Neutrophil (primary cell): ENCODE results near the gene GRM5.

Experiments used
- H3K27ac ChIP-seq: fragments of 200-600 bp; sonication (generic); 2 replicates; pipeline ENCODE4 v1.5.1; 2016; ENCODE audit warnings: mild to moderate bottlenecking, moderate library complexity
- H3K27me3 ChIP-seq: fragments of 200-600 bp; sonication (generic); 2 replicates; pipeline ENCODE4 v1.6.0; 2016; ENCODE audit warnings: mild to moderate bottlenecking
- H3K36me3 ChIP-seq: fragments of 200-600 bp; sonication (generic); 2 replicates; pipeline ENCODE4 v1.5.1; 2017
- H3K4me1 ChIP-seq, 2 experiments: fragments of 200-600 bp in 1 of 2; sonication (generic) in 1 of 2; 1 replicate in 1 of 2; 2 replicates in 1 of 2; pipeline versions ENCODE4 v1.5.1 to v1.6.1; 2013 to 2016; ENCODE audit warnings: low read depth in 1 of 2, low read length in 1 of 2, mild to moderate bottlenecking in 1 of 2, moderate library complexity in 1 of 2; ENCODE audit not compliant: control insufficient read depth in 1 of 2, insufficient read depth in 1 of 2
- H3K4me3 ChIP-seq, 2 experiments: fragments of 200-600 bp in 1 of 2; sonication (generic) in 1 of 2; 1 replicate in 1 of 2; 2 replicates in 1 of 2; pipeline ENCODE4 v1.5.1; 2013 to 2016; ENCODE audit warnings: low read depth in 1 of 2, low read length in 1 of 2, mild to moderate bottlenecking in 1 of 2, moderate library complexity in 1 of 2
- H3K9me3 ChIP-seq: fragments of 200-600 bp; sonication (generic); 2 replicates; pipeline ENCODE4 v1.5.1; 2016
- TF ChIP-seq, protein P1 (sequence below): fragments of 200-600 bp; sonication (generic); IDR thresholded peaks from 2 replicates; pipeline ENCODE4 v1.5.1; 2016; ENCODE audit warnings: antibody characterized with exemption

The GRM5 gene

DNA sequence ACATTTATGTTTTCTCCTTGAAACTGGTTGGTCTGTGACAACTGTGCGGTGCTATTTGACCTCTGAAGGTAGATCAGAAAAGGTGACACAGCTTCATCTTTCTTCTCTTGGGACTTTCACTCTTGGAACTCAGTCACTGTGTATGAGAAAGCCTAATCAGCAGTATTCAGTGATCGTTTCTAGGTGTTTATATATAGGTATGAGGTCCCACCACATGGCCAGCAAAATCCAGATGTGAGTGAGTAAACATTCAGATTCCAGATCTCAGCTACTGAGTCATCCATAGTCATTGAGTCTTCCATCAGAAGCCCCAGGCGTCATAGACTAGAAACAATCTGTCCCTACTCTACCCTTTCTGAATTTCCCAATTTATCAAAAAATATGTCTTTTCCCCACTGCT, 610.9 kb downstream of the GRM5 start:
- Histone ChIP-seq H3K27ac (no peak overlapping the region), H3K27me3 (no peaks in the 10 kb centered on the region), H3K4me1 (peaks cover 7% of the 10 kb centered on the region in 2 experiments)

More for the DNA sequence above, 610.9 kb downstream of the GRM5 start:
- no peak overlapping the region for H3K4me3 ChIP-seq
- H3K36me3 ChIP-seq: no peaks in the 10 kb centered on the region
- no peaks in the 10 kb centered on the region for H3K9me3 ChIP-seq
- TF ChIP-seq, protein P1, sequence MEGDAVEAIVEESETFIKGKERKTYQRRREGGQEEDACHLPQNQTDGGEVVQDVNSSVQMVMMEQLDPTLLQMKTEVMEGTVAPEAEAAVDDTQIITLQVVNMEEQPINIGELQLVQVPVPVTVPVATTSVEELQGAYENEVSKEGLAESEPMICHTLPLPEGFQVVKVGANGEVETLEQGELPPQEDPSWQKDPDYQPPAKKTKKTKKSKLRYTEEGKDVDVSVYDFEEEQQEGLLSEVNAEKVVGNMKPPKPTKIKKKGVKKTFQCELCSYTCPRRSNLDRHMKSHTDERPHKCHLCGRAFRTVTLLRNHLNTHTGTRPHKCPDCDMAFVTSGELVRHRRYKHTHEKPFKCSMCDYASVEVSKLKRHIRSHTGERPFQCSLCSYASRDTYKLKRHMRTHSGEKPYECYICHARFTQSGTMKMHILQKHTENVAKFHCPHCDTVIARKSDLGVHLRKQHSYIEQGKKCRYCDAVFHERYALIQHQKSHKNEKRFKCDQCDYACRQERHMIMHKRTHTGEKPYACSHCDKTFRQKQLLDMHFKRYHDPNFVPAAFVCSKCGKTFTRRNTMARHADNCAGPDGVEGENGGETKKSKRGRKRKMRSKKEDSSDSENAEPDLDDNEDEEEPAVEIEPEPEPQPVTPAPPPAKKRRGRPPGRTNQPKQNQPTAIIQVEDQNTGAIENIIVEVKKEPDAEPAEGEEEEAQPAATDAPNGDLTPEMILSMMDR: no peak
